GM21576 (cell line): ENCODE results near the gene COLEC11.
"Not testable (repeated sequence)": the region's sequence is repeated elsewhere in the genome, so short reads cannot be mapped to it uniquely, and the experiment has no call there.

ENCODE experiments used
- ATAC-seq: cut with Tn5 transposase; IDR thresholded peaks from one replicate; pipeline ENCODE4 v1.9.1; 2021; ENCODE audit warnings: mild to moderate bottlenecking, moderate library complexity; ENCODE audit not compliant: unreplicated experiment

Gene COLEC11

DNA sequence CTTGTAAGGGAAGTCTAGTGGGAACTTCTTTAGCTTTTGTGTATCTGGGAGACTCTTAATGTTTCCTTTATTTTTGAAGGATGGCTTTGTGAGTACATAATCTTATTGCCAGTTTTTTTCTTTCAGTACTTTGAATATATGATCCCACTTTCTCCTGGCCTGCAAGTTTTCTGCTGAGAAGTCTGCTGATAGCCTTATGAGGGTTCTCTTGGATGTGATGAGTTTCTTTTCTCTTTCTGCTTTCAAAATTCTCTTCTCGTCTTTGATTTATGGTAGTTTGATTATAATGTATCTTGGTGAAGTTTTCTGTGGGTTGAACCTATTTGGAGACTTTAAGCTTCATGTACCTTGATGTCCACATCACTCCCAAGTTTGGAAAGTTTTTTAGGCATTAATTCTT, 28.1 kb downstream of the COLEC11 start:
- ATAC-seq, result no peak

DNA sequence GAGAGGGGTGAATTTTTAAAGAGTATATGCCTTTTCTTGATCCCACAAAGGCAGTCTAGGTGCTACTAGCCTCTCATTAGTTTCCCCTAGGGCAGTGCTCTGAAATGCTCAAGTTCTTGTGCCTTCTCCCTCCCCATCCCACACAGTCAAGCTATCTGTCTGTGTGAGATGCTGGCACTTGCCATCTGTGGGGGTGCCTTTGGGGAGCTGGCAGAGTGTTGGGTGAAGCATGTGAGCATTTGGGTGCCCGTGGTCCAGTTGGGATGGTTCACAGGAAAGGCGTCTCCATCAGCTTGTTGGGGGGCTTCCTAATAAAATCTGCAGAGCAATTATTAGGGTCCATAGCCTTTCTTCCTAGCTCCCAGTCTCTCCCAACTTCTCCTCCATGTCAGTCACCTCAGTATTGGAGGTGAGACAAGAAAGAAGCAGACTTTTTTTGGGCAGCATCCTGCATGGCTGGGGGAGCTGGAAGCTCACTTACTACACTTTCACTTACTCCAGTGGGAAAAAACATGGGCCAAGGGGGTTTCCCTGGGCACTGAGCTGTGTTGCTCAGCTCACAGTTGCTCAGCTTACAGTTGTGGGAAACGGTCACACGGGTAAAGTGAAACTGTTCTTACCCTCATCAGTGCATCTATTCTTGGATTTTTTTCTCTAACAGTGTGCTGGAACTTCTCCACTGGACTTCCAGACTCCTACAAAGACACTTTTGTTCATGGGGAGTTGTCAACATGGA, 29.3 kb downstream of the COLEC11 start:
- ATAC-seq, result no peak

DNA sequence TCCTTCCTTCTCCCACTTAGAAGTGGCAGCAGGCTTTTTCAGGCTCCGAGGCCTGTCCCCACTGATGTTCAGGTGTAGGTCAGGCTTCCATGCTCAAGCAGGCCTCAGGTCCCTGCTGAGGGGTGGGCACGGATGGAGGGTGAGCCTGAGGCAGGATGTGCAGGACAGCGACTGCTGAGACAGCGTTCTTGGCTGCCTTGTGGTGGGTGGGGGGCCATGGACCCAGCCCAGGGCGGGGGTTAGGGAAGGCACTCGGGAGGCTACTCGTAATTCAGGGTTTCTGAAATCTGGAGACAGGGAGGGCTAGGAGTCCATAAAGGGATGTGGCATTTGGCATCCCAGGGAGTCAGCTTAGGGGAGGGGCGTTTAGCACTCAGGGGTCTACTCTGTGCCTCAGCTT, 30.3 kb downstream of the COLEC11 start:
- no peak for ATAC-seq

DNA sequence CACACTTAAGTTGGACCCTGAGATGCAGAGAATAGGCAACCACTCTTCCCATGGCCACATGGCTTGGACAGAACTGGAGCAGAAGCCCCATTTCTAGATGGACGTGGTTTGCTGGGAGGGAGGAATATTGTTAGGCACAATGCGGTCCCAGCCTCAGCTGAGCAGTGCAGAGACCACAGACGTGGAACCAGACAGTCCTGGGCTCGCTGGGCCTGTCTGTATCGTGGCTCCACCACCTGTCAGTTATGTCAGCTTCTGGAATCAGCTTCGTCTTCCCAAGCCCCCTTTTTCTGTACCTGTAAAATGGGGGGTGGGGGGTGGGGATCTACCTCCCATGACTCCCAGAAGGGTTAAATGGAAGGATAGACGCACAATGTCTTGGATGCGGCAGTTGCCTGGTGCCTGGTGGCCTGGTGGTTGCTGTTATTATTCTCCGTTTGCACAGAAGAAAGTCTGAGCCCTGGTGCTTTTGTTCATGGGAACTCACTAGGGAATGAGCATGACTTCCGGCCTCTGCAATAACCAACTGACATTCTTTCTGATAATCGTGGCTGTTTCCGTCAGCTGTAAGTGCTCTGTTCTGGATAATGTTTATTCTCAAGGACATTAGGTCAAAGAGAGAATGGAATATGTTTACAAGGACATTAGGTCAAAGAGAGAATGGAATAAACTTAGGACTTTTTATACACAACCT, 31.4 kb downstream of the COLEC11 start:
- no peak for ATAC-seq

DNA sequence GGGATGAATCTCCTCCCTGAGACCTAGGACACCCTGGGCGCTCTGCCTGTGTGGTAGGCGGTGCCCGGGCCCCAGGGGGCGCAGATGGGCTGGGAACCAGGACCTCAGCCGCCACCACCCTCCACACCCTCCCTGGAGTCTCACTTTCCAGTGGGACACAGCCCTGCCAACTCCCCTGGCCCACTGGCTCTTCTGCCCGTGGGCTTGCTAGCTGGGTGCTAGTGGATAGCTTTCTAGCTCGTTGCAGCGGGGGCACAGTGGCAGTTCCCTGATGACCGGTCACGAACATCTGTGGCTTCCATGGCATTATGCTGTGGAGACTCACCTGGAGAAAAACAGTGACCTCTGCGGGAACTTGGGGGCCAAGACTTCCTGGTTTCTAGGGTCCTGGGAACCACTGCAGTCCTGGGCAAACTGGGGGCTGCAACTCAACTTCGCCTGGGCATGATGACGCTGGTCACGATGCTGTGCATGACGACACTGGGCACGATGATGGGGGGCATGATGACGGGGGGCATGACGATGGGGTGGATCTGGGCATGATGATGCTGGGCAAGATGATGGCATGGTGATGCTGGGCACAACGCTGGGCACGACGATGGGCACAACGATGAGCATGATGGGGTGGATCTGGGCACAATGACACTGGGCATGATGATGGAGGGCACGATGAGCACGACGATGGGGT, 32.0 kb downstream of the COLEC11 start:
- no peak for ATAC-seq

DNA sequence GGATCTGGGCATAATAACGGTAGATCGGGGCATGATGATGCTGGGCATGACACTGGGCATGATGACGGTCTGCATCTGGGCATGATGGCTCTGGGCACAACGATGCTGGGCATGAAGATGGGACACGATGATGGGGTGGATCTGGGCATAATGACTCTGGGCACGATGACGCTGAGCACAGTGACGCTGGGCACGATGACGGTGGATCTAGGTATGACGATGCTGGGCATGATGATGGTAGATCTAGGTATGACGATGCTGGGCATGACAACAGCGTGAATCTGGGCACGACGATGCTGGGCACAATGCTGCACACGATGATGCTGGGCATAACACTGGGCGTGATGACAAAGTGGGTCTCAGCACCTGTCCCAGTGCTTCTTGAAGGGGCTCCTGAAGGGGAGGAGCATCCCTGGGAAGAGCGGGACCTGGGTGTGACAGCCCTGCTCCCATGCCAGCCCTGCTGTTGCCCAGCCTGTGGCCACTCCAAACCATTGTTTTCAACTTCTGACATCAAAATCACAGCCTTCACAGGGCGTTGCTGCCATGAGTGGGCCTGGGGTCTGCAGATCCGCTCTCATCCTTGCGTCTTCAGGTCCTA, 32.7 kb downstream of the COLEC11 start:
- ATAC-seq, result no peak

DNA sequence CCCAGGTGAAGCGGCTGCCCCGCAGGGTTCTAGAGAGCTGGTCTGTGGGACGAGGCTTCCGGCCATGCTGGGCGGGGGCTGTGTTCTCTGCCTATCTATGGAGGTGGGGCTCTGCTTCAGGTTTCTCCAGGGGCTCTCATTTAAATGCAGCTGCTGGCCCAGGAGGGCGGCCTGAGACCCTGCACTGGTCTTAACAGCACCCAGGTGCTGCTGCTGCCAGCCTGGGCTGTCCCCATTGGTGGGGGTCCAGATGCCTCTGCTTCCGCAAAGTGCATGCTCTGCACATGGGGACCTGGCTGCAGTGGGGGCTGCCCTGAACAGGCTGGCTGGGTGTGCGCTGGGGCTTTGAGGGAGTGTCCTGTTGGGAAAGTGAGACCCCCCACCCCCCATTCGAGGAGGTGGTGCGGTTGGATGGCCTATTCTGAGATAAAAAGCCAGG, 33.3 kb downstream of the COLEC11 start:
- no peak for ATAC-seq

DNA sequence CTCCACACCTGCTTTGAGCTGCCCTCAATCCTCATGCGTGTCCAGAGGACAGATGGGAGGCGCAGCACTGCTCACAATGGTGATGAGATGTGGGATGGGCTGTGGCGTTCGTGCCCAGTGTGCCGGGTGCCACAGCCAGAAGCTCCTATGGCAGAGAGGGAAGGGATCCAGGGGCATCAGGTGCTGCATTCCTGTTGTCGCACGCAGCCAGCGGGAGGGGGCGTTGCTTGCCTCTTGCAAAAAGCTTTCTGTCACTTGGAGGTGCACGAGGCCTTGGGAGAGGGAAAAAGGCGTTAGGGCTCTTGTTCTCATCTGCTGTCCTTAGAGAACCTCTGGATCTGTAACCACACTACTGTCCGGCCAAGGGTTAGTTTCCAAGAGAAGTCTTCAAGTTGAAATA, 33.9 kb downstream of the COLEC11 start:
- ATAC-seq, result no peak

DNA sequence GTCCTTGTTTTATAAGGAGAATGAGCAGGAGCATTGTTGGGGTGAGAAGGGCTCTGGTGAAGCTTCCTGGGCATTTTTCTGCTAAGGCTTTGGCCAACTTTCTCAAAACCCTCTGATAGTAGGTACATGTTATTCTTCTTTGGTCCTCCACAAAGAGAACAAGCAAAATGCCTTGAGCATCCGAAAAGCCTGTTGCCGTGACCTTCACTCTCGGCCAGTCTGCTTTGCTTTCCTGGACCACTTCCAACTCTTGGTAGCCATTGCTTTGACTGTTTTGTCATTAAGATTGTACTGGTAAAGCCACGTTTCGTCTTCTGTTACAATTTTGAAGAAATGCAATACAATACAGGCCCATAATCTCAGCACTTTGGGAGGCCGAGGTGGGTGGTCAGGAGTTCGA, 35.7 kb downstream of the COLEC11 start:
- ATAC-seq, result no peak

DNA sequence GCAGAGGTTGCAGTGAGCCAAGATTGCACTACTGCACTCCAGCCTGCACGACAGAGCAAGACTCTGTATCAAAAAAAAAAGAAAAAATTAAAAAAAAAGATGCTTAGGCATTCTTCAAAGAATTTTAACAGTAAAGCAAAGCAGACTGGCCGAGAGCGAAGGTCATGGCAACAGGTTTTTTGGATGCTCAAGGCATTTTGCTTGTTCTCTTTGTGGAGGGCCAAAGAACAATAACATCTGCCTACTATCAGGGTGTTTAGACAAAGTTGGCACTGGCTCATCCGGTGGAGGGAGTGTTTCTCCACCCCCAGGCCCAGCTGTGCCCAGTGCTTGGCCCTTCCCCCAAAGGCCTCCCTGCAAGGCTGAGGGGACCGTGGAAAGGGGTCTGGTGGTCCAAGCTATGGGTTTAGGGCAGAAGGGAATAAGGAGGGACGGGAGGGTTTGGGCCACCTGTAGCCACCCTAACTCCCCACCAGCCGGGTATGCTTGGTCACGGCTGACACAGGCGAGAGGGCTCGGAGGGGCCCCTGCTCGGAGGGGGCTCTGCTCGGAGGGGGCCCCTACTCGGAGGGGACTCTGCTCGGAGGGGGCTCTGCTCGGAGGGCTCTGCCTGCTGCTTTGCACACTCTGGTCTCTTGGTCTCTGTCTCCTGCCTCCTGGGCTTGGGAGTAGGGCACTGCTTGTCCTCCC, 36.4 kb downstream of the COLEC11 start:
- no peak for ATAC-seq

DNA sequence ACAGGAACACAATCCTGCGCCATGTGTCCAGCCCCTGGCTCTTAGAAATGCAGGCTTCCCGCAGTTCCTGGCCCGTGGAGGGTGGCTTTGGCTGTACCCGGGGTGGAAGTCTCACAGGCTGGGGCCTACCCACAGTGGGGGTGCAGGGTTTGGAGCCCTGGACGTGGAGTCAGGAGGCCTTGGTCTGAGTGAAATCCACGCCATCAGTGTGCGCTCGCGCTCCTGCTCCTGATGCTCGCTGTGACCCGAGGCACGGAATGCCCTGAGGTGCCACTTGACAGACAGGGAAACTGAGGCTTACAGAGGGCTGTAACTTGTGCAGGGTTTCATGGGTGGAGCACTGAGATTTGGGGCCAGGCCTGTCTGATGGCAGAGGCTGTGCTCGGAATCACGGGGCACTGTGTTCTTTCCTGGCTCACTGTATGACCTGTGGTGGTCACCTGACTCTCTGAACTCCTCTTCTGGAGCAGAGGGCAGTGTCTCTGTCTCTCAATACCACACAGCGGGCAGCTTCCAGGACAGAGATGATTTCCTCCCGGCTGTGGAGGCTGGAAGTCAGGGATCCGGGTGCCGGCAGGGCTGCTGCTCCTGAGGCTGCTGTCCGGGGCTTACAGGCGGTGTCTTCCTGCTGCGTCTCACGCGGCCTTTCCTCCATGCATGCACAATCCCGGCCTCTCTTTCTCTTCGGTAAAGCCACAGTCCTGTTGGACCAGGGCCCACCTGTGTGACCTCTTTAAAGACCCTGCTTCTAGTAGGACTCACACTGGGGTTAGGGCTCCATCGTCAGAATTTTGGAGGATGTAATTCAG, 37.1 kb downstream of the COLEC11 start:
- no peak for ATAC-seq

DNA sequence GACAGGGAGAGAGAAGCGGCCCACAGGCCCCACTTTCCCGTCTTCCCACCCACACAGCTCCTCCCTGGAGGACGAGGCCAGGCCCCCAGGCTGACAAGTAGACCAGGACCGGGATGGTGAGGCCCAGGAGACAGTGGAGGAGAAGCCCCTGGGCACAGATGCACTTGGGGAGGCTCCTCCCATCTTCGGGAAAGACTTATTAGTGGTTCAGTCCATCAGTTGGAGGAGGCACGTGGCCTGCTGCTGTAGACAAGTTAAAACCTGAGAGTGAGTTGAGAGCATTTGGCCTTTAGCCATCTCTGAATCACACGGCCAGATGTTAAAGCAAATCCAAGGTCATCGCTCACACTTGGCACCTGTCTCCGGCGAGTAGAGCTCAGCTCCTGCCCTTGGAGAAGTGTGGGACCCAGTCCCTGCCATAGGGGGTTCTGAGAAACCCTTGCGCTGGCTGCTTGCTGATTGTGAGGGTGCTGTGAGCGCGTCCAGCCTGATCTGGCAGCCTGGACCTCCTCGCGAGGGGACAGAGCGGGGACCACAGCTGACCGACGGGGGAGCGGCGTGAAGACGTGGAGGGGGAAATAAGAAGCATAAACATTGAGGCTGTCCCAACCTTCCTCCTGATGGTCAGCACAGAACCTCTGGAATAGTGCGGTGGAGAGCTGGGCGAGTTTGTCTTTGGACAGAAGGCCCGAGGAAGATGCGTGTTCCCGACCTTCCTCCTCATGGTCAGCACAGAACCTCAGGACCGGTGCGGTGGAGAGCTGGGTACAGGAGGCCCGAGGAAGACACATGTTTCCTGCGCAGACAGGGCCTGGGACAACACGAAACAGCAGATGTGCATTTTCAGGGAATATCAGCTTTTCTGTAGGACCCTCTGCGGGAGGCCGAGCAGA, 38.4 kb downstream of the COLEC11 start:
- no peak for ATAC-seq

DNA sequence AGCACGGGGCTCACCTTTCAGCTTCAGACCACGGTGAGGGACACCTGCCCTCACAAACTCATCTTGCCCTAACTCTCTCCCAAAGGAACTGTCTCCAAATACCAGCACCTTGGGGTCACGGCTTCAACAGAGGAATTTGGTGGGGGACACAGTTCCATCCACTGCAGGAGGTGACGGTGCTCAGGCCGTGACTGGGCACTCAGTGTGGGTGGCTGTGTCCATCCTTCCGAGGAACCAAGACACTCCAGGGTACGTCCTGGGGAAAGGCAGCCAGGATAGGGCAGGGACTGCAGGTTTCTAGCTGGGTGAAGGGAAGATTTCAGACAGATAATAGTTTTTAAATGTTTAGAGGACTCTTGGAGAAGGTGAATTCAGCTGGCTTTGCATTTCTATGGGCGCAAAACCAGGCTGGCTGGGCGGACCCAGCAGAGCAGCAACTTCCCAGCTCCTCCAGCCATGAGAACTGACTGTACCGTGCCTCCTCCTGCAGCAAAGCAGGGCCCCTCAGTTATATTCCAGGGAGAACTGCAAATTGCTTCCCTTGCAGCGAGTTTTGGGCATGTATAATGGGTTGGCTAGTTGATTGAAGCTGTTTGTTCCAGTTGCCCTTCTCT, 39.2 kb downstream of the COLEC11 start:
- ATAC-seq, result no peak

DNA sequence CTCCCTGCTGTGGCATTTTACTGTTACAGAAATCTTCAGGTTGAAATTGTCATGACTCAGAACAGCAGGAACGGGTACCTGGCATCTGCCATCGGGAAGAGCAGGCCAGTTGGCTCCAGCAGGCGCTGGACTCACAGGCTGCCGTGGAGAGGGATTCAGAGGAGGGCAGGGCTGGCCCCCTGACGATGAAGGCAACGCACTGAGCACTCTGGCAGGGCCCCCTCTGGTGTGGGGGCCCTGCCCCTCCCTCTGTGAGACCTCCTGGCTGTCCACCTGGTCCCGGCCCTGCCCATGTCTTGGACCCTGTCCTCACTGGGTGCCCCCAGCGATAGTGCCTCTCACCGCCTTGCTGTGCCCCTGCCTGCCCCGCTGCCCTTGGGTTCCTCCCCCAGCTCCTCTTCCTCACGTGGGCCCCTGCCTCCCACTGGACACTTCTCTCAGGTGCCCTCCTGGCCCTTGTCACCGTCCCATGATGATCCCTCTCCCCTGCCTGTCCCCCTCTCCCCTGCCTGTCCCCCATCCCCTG, 39.7 kb downstream of the COLEC11 start:
- no peak for ATAC-seq

DNA sequence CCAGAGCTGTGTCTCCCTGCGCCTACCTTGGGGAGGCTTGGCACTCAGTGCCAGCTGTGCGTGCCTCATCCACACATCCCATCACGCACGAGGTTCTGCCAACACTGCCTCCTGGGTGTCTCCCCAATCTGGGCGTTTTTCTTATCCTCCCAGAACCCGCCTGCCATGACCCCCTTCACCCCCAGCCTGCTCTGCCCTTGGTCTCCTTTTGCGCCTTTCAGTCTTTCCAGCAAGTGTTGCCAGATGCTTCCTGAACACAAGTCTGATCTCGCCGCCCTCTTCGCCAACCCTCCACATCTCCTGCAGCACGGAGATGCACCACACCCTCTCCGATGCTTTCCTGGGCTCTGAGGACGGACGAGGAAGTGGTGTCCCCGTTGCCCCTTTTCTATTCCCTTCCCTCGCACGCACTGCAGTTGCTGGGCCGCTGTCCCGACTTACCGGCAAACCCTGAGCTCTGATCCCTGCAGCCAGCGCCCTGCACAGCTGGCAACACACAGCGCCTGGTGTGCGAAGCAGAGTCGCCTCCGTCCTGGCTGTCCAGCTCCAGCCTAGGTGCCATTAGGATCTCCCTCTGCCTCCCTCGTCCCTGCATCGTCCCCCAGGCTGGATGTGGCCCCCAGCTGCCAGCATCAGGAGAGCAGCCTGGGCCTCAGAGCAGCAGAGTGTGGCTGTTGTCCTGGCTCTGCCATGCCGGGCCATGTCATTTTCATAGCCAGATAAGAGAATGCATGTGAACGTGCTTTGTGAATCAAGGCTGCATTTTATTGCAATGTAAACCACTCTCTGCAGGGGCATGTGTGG, 40.5 kb downstream of the COLEC11 start:
- ATAC-seq, result no peak

DNA sequence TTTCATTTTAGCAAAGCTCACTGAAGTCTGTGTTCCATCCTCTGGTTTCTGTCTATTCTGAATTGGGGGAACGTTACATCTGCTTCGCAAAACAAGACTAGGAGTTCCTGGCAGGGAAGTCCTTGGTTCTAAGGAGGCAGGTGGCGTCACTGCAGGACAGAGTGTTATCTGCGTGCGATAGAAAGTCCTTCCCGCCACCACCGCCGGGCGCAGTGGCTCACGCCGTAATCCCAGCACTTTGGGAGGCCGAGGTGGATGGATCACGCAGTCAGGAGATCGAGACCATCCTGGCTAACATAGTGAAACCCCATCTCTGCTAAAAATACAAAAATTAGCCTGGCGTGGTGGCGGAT, 41.0 kb downstream of the COLEC11 start:
- ATAC-seq, result not testable (repeated sequence)

DNA sequence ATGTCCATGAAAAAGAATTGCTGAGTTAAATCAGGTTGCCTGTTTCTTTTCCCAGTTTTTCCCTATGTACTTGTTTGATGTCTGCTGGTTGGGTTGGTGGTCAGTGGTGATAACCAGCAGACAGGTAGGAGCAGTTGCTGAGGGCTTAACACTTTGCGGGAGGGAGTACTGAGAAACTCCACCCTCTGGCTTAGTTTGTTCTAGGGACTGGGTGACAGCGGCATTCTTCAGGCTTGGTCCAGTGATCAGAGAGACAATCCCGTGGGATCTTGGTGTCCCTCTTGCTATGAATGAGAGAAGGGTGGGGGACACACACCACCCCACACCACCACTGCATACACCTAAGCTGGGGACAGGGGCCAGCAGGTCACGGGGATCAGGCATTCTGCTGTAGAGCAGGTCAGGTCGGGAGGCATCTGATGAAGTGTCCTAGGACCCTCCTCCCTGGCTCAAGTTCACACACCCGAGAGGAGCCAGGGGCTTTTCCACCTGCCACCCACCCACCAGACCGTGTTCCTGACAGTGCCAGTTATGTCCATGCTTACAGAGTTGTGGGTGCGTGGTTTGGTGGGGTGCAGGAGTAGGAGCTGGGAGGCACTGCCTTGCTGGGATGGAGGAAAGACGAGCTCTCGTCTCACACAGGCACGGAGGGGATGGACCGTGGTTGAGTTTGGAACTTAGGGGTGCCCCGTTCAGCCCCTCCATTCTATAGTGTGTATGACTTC, 41.8 kb downstream of the COLEC11 start:
- no peak for ATAC-seq
